Measurements from ENCODE around the gene SLC35F3.

DNA sequence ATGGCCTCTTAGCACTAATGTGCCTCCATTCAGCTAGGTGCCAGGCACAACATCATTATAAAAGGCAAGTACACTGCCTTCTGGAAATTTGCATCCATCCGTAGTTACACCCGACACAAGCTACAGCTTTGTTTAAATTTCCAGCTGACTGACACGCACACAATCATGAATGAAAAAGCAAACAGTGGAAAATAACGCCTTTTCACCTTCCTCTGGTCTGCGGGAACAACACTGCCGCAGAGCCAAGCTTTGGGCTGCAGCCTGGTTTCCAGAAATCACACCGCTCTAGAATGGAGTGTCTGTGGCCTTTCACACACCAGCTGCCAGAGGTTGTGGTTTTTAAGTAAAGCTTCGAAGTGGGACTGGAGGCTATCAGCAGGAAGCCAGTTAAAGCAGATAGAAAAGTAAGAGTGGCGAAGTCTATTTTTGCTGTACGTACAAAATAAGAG is 326.0 kb downstream of the SLC35F3 start:
- TF ChIP-seq POLR2AphosphoS5 (IDR thresholded peaks at IDR 0.05; ENCODE audit: low read depth, low read length) (no peak), SPI1 (IDR thresholded peaks at IDR 0.05; ENCODE audit: low read depth, low read length) (no peak), POLR2A (IDR thresholded peaks at IDR 0.05; ENCODE audit: low read depth, low read length) (no peak), TAF1 (IDR thresholded peaks at IDR 0.05; ENCODE audit: low read depth, low read length) (no peak), POU2F2 (IDR thresholded peaks at IDR 0.05; ENCODE audit: low read depth, low read length) (no peak), PAX5 (IDR thresholded peaks at IDR 0.05; ENCODE audit: insufficient read depth, low read length, severe bottlenecking) (no peak)

All from GM12891 (cell line).